GM20000 (cell line): Measurements from ENCODE around the gene SLC7A1.

Source experiments
- DNase-seq: peaks from one replicate; pipeline ENCODE4 v3.0.0; 2012; ENCODE audit warnings: low spot score
- TF ChIP-seq, protein P1 (sequence below): IDR thresholded peaks from 2 replicates; pipeline ENCODE4 v1.5.1; 2012; ENCODE audit warnings: mild to moderate bottlenecking, control low read depth; ENCODE audit errors: extremely low read depth, missing control alignments

The SLC7A1 gene

DNA sequence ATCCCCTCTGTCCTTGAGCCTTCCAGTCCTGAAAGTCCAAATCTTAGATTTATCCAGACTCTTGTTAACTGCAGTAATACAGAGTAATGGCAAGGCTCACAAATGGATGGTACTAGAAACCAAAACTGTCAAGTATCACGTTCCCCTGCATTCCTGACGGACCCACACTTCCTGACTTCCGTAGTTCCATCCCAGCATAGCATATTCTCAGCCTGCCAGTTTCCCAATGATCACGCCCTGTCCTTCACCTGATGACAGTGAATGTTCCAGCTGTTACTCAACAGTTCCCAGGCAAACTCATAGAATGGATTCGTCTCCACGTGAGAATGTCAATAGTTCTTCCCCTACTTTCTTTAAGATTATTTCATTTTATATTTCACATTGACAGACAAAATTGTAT, 33.6 kb downstream of the SLC7A1 start:
- no peak for DNase-seq
- TF ChIP-seq, protein P1, sequence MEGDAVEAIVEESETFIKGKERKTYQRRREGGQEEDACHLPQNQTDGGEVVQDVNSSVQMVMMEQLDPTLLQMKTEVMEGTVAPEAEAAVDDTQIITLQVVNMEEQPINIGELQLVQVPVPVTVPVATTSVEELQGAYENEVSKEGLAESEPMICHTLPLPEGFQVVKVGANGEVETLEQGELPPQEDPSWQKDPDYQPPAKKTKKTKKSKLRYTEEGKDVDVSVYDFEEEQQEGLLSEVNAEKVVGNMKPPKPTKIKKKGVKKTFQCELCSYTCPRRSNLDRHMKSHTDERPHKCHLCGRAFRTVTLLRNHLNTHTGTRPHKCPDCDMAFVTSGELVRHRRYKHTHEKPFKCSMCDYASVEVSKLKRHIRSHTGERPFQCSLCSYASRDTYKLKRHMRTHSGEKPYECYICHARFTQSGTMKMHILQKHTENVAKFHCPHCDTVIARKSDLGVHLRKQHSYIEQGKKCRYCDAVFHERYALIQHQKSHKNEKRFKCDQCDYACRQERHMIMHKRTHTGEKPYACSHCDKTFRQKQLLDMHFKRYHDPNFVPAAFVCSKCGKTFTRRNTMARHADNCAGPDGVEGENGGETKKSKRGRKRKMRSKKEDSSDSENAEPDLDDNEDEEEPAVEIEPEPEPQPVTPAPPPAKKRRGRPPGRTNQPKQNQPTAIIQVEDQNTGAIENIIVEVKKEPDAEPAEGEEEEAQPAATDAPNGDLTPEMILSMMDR: no peak

DNA sequence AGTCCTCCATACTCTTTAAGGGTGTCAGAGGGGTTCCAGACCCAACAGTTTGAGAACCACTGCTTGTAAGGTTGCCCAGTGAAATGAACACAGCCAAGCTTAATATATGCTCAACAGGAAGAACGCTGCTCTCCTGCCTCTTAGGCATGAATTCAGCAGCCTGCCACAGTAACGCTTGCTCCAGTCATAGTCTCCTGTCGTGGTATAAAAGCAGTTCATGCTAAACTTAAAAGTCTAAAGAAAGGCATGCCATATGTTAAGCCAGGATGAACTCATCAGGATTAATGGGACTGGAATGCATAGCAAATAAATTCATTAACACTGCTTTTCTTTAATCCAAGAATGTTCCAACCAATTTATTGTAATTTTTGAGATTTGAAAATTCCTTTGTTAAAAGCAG, 38.7 kb downstream of the SLC7A1 start:
- TF ChIP-seq, protein P1: no peak
- no peak for DNase-seq

DNA sequence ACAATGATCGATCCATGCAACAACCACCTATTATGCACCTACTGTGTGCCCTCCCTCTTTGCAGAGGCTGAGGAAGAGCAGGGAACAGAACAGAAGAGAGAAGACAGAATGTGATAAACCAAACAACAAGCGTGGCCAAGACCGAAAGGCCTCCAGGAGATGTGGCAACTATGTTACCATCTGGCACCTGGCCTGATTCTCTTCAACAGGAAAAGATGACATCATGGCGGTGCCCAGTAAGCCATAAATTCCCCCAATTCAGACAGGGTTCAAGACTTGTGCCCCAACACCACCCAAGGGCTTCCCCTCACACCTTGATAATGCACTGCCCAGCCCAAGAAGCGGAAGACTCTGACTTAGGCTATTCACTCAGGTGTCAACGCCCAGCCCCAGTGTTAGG, 44.3 kb downstream of the SLC7A1 start:
- no peak for DNase-seq
- TF ChIP-seq, protein P1: no peak

DNA sequence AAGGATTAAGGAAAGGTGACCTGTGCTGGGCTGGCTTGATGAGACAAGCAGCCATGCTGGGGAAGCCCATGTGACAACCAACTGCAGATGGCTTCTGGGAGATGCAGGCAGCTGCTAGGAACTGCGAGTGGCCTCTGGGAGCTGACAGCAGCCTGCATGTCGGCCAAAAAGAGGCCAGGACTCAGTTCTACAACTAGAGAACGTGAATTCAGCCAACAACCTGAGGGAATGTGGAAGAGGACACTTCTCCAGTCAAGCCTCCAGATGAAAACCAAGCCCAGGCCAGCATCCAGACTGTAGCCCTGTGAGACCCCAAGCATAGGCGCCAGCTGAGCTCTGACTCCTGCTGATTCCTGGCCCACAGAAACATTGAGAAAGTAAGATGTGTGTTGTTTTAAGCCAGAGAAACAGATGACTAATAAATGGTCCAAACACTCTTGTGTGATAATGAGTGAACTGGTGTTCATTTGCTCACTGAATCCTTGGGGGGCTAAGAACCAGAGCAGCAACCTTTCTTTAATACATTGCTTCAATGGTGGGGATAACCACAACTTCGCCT, 45.0 kb downstream of the SLC7A1 start:
- DNase-seq: no peak
- TF ChIP-seq, protein P1: no peak

DNA sequence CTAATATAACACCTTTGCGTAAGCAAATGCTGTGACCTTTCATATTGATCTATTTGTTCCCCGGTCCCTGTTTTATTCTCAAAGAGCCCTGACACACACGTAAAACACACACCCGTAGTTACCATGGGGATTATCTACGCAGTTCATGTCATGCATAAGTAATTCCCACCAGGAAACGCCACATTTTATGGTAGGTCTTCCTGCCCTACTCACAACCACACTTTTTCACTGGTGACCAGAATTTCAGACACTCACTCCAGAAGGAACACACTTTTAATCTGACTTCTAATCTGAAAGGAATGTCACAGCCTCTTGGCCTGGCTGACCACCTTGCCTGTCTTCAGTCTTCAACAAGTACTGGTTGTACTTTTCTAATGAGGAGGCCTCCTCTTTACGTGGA, 46.8 kb downstream of the SLC7A1 start:
- TF ChIP-seq, protein P1: no peak
- no peak for DNase-seq

DNA sequence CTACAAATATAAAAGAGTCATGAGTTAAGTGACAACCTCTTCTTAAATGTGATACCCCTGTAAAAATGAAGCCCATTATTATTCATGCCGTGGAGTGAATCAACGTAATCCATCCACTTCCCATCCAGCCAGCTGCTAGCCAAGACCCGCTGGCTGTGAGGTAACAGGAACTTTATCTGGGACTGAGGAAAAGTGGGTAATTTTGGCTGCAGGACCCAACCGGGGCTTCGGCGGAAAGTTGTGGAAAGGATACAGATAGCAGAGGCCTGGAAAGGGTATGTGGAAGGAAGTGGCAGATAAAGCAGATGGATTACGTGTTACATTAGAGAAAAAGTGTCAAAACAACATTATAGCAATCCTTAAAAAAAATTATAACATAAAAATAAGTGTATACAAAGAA, 48.3 kb downstream of the SLC7A1 start:
- TF ChIP-seq, protein P1: no peak
- DNase-seq: no peak

DNA sequence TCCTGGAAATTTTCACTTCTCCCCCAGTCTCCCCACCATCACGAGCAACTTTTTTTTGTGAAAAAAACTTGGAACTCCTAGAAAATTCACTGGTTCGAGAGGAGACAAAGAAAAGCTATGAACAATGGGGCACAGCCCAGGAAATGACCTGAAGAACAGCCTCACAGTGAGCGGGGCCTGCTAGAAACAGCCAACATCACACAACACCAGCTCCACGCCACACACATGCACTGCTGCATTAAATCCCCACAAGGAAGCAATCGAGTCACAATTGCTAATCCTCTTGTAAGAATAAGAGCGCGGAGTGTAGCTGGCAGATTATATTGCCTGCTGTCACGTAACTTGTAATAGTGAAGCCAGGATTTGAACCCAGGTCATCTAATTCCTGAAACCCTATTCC, 48.8 kb downstream of the SLC7A1 start:
- TF ChIP-seq, protein P1: no peak
- DNase-seq: no peak
